ENCODE data around the gene CELF2.
A peak's percentile ranks its signal among the peaks of the same experiment; 100 is the strongest.

Gene CELF2

DNA sequence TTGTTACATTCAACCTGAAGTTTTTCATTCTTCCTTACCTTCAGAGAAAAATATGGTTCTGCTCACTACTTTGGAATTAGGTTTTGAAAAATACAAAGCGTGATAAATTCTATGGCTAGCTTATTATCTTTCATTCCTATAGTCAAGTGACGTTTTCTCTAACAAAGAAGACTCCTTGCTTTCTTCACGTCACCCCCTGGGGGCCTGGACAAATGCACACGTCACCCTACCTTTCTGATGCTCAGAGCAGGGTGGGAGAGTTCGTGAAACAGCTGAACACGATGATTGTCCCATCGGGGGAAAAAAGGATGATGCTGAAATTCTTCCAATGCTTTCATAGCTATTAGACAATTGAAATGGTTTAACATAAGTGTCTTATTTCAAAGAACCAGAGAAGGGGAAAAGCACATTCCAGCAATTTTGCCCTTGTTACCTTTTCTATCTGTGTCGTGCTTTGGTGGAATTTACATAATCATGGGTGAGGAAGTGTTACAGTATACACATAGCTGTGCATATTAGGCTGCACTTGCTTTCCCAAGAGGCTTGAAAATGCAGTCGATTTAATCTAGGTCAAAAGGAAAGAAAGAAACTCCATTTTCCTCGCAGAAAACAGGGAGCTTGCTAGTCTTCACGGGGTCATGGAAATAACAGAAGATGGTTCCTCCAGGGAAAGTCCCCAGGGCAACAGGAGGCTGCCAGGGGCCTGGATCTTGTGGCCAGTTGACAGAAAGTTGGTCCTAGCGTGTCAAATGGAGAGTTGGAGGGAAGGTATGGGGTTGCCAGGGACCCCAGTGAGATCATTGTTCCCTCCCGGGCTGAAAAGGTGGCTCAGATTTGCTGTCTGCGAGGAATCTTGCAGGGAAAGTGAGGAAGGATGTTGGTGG lies 189.2 kb downstream of the CELF2 start:
- DNase-seq: no peak

- DNase-seq: no peak
Measured at GRCh38 chr10:11207560-11207844, 189.8 kb downstream of the CELF2 start.

DNA sequence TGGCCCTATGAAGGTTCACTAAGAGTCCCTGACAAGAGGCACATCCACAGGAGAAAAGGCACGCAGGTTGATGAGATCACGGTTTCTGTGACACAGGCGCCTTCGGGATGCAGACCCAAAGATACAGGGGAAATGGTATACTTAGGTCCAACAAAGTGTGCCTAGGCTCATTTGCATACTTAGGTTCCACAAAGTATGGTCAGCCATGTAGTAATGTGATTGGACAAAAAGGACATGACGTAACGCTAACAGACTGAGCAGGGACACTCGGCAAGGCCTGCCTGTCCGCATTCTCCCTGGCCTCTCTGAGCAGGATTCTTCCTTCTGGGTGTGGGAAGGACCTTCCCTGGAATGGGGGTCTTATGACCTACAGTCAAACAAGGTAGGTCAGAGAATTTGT lies 190.6 kb downstream of the CELF2 start:
- DNase-seq: no peak

- peak; percentile 22 for DNase-seq
Measured at GRCh38 chr10:11208908-11209829, 191.5 kb downstream of the CELF2 start.

GRCh38 chr10:11209830-11210181 lies 192.1 kb downstream of the CELF2 start:
- DNase-seq: no peak

- peak; percentile 20 for DNase-seq
Measured at GRCh38 chr10:11210211-11210922, 192.7 kb downstream of the CELF2 start.

DNA sequence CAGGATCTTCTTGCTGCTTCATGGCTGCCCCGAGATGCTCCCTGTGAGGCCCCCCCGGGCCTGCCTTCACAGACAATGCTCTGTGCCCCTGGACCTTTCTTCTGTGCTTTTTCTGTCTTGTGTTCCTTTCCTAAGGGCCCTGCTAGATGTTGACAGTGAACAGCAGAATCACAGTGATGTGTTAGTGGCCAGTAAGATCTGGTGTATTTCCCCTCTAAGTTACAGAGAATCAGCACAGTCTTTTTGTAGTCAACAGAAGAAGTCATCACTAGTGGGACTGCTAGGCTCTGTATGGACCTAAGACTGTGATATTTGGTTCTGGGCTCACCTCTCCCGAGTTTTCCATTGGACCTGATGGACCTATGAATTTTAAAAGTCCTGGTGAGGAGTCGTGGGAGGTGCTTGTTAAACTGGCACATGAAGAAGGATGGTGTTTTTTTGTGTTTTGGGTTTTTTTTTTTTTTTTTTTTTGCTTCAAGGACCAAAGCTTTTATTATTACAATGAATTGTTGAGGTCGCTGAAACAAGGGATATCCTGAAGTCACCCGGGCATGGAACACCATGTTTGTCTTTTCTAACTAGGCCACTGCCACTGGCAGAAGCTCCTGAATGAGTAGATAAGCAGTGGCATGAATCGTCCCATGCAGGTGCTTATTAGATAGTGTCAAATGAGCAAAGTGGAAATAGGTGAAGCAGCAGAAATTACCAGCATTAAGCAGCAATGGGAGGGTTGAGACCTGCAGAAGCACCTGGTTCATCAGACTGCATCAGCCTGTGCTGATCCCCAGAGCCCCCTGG lies 194.8 kb downstream of the CELF2 start:
- no peak for DNase-seq

DNA sequence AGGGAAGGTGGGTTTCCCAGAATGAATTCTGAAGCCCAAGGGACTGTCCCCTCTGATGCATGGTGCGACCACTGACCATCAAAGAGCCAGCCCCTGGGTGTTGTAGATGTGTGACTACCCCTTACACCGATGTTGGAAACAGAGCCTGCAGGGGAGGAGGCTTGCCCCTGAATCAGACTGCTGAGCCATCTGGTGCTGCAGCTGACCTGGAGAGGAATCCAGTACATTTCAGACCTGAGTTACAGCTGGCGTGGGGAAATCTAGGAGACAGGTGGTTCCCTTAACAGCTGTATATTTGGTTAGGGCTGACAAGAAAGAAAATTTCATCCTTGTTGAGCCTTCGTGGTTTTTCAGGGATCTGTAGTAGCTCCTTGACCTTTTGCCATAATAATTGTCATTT lies 195.5 kb downstream of the CELF2 start:
- DNase-seq: no peak

GRCh38 chr10:11214407-11214806 lies 196.7 kb downstream of the CELF2 start:
- DNase-seq: no peak

DNA sequence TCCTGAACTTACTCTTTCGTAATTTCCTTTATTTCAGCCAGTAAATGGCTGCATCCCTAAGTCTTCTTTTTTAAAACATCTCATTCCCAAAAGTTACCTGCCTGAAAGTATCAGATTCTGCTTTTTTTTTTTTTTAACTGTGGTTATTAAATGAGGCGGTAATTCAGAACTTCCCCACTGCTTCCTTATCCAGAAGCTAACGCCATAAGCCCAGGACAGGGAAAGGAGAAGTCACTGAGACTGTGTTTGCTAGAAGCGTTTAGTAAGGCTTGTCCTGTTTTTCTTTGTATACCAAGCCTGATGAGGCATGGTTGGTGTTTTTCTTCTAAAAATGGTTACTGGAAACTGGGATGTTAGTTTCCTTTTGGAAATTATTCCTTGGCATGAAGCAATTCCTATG lies 197.8 kb downstream of the CELF2 start:
- no peak for DNase-seq

DNA sequence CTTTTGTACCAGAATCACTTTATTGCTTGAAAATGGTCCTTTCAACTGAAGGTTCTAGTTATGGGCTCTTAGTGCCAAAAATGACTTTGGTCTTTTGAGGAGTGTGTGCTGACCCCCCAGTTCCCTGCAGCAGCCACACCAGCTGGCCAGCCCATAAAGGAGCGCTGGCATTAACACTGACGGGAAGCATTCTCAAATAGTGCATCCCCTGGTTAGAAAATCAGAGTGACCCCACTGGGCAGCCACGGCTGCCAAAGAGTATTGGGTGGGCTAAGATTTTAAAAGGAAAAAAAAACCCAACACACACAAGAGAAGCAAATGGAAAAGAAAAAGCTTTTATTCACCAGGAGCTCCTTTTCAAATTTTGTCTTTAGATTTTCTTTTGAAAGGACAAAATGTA lies 199.8 kb downstream of the CELF2 start:
- no peak for DNase-seq

DNA sequence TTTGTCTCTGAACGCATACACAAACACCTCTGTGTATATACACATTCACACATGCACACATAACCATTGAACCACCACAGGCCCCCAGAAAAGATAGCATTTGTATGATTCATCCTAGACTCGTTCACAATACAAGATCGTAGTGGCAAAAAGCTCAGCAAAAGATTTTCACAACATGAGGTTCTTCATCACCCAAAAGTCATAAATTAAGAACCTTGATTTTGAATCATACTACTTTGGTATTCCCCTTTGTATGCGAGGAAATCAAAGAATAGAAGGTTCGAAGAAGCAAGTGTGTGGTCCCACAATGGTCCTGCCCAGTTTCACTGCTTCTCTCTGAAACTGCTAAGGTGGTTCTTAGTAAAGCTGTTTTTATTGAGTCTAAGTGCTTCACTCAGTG lies 200.7 kb downstream of the CELF2 start:
- DNase-seq: no peak

DNA sequence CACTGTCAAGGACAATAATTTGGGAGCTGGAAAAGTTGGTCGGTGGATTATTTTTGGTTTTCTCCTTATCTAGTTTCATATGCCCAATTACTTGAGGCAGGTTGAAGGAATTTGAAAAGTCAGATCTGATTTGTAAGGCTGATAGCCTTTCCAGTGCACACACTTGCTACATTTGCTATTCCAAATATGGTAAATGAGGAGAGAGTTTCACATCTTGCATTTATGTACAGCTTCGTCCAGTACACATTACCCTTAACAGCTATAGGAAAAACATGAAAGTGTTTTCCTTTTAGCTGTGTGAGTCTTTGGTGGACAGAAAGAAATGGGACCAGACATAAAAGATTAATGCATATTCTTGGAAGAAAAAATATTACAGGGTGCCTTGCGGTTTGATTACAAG lies 201.8 kb downstream of the CELF2 start:
- no peak for DNase-seq

GRCh38 chr10:11223081-11223480 lies 205.4 kb downstream of the CELF2 start:
- no peak for DNase-seq

DNA sequence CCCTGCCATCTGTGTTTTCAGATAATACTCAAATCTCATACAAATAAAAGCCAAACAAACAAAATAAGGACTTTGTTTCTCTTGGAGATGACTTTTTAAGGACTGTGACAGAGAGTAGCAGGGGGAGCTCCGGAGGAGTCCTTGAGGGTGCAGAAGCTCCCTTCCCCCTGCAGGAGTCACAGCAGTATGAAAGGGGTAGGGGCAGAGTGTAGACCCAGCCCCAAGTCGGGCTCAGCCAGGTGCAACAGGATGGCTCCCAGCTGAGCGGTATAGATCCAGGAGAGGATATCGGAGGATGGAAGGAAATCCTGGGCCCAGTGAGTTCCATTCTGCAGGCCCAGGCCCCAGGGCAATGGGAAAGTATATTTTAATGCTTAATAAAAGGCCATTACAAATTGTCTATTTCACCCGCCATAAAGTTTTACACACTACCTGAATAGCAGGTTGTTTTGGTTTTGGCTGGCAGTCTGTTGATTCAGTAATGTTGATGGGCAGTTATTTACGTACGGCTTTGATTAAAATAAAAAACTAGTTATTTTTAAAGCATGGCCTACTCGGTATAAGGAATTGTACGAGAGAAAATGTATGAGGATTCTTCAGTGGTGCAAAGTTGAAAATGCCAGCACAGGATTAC lies 206.0 kb downstream of the CELF2 start:
- no peak for DNase-seq

- DNase-seq: no peak
Measured at GRCh38 chr10:11224321-11224720, 206.6 kb downstream of the CELF2 start.

GRCh38 chr10:11224792-11225416 lies 207.2 kb downstream of the CELF2 start:
- no peak for DNase-seq

DNA sequence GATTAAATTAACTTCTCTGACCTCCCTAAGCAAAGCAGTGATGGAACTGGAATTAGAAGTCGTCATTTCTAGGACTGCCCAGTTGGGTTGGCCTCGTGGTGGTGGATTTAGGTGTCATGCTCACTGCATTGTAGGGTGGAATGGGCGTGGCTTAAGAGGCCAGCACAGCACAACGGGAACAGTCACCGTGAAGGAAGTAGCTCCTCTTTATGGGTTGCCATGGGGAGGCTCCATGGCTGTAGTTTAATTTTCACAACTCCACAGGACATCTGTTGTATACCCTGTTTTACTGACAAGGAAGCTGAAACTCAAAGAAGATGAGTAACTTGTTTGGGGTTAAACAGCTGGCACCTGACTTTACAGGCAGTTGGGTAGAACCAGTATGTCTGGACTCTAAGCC lies 208.3 kb downstream of the CELF2 start:
- peak; percentile 75 for DNase-seq

DNA sequence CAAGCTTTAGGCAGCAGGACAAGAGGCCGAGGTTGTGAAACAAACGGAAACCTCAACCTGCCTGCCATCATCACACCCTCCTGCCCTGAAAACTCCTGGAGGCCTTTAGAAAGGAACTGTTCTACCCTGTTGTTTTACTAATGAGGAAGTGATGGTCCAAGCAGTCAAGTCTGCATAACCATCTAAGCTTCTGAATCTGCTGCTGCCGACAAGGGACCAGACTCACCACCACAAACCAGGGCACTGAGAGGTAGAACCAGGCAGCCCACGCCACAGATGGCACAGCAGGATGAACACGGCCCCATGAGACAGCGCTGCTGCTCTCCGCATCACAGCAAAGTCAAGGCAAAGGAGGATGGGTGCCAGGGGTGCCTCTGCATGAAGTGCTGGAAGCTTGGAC lies 209.4 kb downstream of the CELF2 start:
- DNase-seq: peak; percentile 26

GRCh38 chr10:11229893-11230292 lies 212.2 kb downstream of the CELF2 start:
- no peak for DNase-seq

DNA sequence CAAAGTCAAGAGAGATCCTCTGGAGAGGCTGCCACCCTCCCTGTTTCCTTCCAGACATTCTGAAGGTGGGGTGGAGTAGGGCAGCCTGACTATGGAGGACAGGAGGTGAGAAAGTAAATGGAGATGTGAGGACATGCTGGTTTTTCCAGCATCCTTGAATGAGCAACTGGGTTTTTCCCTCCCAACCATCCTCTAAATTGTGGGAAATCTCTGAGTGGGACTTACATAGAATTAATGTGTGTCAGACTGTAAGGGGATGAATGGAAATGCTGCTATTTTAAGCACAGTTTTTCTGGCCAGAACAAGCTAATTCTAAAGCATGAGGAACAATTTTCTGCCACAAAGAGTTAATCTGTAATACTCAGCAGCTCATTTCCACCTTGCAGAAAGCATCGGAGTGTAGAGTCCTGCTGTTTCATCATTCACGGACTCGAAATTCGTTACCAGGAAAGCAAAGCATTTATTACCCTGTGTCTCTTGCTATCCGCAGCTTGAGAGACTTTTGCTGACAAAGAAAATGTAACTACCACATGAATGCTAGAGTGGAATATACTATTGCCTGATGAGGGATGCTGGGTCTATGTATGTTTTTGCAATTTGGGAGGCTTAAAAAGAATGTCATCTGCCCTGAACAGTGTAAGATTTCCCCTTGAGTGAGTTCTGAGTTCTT lies 213.0 kb downstream of the CELF2 start:
- DNase-seq: no peak

Measured in CD4-positive, alpha-beta T cell treated with Interleukin-6 for 4 hours (primary cell).